GM18511 (cell line): ENCODE data around the gene KRTAP4-11.
"Not testable (repeated sequence)": the region's sequence is repeated elsewhere in the genome, so short reads cannot be mapped to it uniquely, and the experiment has no call there.

ENCODE experiments used
- ATAC-seq: cut with Tn5 transposase; IDR thresholded peaks from one replicate; pipeline ENCODE4 v1.9.1; 2021; ENCODE audit warnings: mild to moderate bottlenecking, moderate library complexity; ENCODE audit not compliant: unreplicated experiment

The KRTAP4-11 gene

GRCh38 chr17:41125064-41125463 is 6.9 kb upstream of the KRTAP4-11 start:
- ATAC-seq = no peak

GRCh38 chr17:41123991-41124371 is 5.8 kb upstream of the KRTAP4-11 start, which contains the start of gene KRTAP4-12:
TSS of gene KRTAP4-12 (minus strand) at chr17:41124182. CDS start at chr17:41124122, 60 bp downstream.
- not testable (repeated sequence) for ATAC-seq

- ATAC-seq = not testable (repeated sequence)
Measured at GRCh38 chr17:41123292-41123990, 5.3 kb upstream of the KRTAP4-11 start.

GRCh38 chr17:41121742-41122141 is 3.6 kb upstream of the KRTAP4-11 start:
- ATAC-seq = no peak

GRCh38 chr17:41119696-41120690 is 1.8 kb upstream of the KRTAP4-11 start:
- ATAC-seq = not testable (repeated sequence)

GRCh38 chr17:41118721-41119120 is 548 bp upstream of the KRTAP4-11 start:
- ATAC-seq = no peak

GRCh38 chr17:41116297-41116696 is 1.9 kb downstream of the KRTAP4-11 start:
- ATAC-seq = no peak

- no peak for ATAC-seq
Measured at GRCh38 chr17:41111151-41111885, 6.9 kb downstream of the KRTAP4-11 start.

- ATAC-seq = not testable (repeated sequence)
Measured at GRCh38 chr17:41108728-41109386, 9.3 kb downstream of the KRTAP4-11 start.

- no peak for ATAC-seq
Measured at GRCh38 chr17:41107941-41108450, 10.2 kb downstream of the KRTAP4-11 start.

DNA sequence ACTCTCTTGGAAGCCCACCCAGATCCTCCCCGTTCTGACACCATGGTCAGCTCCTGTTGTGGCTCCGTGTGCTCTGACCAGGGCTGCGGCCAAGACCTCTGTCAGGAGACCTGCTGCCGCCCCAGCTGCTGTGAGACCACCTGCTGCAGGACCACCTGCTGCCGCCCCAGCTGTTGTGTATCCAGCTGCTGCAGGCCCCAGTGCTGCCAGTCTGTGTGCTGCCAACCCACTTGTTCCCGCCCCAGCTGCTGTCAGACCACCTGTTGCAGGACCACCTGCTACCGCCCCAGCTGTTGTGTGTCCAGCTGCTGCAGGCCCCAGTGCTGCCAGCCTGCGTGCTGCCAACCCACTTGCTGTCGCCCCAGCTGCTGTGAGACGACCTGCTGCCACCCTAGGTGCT is 12.8 kb downstream of the KRTAP4-11 start, which contains the start of gene KRTAP4-9:
KRTAP4-9 (plus strand) TSS at position 43 of the 400 bp plus-strand sequence; CDS start at position 43, 0 bp downstream.
- not testable (repeated sequence) for ATAC-seq

DNA sequence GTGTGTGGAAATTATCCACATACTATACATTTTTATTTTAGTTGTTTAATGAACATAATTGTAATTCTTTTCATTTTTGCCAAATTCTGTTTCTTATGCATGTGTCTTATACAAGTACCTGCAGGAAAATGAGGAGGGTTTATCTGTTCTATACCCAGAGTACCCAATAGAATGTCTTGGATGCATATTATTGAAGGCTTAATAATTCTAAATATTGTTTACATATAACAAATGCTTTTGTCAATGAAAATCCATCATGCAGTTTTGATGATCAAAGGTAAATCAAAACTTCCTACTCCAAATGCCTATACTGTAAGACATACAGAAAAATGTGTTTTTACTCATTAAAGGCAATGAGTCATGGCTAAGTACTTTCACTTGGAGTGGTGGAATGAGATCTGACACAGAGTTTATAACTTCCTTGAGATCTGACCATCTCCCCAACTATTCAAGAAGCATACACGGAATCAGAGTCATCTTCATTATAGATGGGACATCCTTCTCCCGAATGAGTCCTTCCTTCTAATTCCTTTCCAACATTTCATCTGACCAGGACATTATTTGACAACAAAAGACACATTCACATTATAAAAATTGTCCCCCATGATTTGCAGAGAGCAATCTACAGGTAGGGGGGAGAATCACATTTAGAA is 13.7 kb downstream of the KRTAP4-11 start:
- not testable (repeated sequence) for ATAC-seq

DNA sequence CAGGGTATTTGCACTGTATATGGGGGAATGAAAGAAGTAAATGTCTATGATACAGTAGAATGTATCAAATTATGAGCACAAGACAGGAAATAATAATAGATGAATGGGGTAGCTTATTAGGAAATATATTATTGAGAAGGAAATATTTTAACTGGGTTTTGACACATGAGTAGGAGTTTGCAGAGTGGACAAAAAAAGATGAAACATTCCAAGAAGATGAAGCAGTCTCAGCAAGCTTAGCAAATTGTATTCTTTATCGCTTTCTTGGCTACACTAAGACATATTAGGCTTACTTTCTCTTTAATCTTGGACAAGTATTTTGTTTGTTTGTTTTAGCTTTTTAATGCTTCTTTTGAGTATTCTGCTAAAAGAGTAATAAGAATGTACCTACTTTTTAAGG is 14.3 kb downstream of the KRTAP4-11 start:
- no peak for ATAC-seq

DNA sequence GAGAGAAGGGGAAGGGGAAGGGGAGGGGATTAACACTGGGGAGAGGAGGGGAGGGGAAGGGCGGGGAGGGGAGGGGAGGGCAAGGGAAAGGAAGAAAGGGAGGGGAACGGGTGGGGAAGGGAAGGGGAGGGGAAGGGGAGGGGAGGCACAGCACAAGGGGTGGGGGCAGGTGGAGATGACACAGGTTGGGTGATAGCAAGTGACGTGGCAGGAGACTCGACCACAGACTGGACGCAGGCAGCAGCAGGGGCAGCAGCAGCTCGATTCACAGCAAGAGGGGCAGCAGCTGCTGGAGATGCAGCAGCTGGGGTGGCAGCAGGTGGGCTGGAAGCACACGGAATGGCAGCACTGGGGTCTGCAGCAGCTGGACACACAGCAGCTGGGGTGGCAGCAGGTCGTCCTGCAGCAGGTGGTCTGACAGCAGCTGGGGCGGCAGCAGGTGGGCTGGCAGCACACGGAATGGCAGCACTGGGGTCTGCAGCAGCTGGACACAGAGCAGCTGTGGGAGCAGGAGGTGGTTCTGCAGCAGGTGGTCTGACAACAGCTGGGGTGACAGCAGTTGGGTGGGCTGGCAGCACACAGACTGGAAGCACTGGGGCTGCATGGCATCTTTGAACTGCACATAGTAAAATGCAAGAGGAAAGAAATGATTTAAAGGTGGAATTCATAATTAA is 16.4 kb downstream of the KRTAP4-11 start, which contains the start of gene KRTAP4-16:
KRTAP4-16 (minus strand) TSS at position 624 of the 674 bp plus-strand sequence; CDS start at position 624, 0 bp downstream.
- ATAC-seq = no peak

- ATAC-seq = not testable (repeated sequence)
Measured at GRCh38 chr17:41099682-41100480, 18.3 kb downstream of the KRTAP4-11 start.

GRCh38 chr17:41098481-41098880 is 19.7 kb downstream of the KRTAP4-11 start:
- no peak for ATAC-seq

DNA sequence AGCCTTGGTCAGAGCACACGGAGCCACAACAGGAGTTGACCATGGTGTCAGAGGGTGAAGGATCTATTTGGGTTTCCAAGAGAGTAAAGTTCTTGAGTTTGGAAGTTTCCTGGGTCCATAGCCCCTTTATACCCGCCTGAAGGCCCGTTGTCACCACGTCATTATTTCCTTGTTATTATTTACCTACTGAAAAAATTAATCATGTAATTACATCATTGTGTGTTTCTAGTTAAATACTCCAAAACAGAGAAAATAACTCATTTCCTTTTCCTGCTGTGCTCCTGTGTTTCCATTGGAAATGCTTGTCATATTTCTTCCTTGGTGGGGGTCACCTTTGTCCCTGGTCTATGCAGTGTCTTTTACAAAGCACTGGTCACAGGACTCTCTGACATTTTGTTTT is 20.1 kb downstream of the KRTAP4-11 start, which contains the start of gene KRTAP4-8:
KRTAP4-8 (minus strand) TSS at position 101 of the 400 bp plus-strand sequence; CDS start at position 43, 58 bp downstream.
- no peak for ATAC-seq

DNA sequence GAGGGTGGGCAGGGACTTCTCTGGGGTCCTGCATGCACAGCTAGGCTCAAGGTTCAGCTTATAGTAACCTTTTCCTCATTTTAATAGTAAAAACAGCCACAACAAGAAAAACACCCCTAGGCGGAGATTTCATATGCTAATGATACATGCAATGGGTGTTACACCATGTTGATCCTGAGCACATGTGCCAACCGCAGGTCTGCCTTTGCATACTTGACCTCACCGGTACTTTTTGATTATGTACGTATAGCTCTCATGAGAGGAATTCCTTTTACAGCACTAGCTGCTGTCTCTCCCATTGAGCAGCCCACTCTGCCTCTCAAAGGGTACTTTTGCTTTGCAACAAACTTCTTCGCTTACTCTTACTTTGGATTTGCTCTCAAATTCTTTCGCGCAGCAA is 22.1 kb downstream of the KRTAP4-11 start:
- no peak for ATAC-seq
